GM21825 (cell line): ENCODE measurements around the gene TXN.
"Not testable (repeated sequence)": the region's sequence is repeated elsewhere in the genome, so short reads cannot be mapped to it uniquely, and the experiment has no call there.

Experiments
- ATAC-seq: cut with Tn5 transposase; IDR thresholded peaks from one replicate; pipeline ENCODE4 v1.9.1; 2021; ENCODE audit warnings: mild to moderate bottlenecking, moderate library complexity; ENCODE audit not compliant: unreplicated experiment

Gene TXN

DNA sequence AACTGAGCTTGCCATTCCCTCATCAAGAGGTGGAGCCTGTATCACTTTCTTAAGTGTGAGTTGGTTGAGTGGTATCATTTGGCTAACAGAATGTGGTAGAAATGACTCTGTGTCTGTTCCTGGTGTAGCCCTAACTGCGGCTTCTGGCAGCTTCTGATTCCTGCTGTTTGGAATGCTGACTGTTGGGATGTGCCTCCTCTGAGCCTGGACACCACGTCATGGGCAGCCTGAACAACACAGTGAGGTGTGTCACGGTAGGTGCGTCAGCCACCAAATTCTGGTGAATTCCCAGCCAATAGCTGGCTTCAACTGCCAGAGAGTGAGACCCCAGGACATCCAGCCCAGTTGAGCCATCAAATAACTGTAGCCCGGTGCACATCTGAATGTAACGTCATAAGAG is 42.2 kb downstream of the TXN start:
- ATAC-seq, result no peak

DNA sequence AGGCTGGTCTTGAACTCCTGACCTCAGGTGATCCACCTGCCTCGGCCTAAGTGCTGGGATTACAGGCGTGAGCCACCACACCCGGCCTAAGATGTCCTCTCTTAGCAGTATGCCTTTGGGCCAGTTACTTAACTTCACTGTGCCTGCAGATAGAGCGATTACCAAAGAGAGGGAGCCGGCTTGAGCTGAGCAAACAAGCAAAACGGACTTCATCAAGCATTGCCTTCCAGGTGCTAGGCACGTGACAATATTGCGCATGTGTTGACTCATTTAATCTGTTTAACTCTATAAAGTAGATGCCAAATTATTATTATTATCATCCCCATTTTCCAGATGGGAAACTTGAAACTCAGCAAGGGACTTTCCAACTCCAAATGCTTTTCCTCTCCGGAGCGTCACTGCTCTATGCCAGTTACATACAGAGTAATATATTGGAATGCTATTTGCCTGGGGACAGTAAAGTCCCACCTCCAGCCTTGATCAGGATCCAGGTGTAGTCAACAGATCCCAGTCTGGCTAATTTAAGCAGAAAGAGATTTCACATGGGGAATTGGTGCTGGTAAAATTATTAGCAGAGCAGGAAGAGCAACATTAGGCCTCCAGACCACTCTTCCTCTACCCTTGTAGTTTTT is 42.8 kb downstream of the TXN start:
- no peak for ATAC-seq

DNA sequence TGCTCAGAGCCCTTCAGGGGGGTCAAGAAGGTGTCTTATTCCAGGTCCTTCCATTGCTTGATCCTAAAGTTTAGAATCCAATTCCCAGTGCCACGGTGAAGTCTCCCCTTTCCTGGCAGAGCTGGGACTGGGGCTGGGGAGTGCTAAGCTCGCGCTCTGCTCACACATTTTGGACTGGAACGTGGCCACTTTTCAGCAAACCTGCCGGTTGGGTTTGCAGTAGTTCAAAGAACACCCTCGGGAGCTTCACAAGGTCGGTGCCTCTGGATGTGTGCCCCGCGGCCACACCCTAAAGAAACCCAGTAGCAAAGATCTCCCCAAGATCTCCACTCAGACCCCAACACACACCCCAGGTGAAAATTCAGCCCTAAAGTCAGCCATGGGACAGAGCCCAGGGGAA is 48.3 kb downstream of the TXN start, which contains the start of gene C9orf152:
TSS of gene C9orf152 (minus strand) at position 129 of the 400 bp plus-strand sequence. CDS start 580 bp downstream, outside the sequence.
- ATAC-seq, result no peak

DNA sequence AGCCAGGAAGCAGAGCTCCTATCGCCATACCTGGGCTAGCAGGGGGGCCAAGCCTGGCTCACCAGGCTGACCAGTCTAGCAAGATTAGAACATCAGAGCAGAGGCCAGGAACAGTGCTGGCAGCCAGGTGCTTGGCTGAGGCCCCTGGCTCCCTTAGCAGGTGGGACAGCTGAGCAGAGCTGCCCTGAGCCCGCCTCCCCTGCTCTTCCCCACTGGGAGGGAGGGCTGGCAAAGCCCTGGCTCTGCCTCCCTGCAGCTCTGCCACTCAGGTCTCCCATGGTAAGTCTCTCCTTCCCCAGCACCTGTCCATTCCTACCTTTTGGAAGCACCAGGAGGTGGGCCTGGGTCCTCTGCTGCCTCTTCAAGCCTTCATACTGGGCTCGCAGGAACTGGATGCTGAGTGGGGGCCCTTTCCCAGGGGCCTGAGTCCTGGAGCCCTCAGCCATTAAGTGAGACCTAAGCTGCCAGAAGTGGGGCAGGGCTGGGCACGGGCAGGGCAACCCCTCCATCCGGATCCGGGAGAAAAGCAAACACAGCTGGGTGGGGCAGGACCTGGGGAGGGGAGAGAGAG is 49.2 kb downstream of the TXN start:
- ATAC-seq, result no peak

DNA sequence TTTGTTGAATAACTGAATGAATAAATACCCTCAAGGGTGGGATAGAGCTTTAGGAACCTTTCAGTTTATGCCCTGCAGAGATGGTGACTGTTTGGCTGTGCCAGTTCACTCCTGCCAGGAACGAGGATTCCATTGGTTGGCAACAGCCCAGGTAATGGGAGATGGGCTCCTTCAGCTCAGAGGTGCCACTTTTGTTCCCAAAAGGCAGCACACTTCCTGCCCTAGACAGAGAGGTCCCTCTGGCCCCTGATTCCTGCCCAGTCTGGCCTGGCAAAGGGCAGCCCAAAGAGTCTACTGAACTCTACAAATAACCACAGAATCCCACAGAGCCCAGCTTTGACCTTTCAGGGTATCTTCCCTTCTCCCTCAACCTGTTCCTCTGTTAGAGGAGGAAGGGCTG is 49.9 kb downstream of the TXN start:
- no peak for ATAC-seq

DNA sequence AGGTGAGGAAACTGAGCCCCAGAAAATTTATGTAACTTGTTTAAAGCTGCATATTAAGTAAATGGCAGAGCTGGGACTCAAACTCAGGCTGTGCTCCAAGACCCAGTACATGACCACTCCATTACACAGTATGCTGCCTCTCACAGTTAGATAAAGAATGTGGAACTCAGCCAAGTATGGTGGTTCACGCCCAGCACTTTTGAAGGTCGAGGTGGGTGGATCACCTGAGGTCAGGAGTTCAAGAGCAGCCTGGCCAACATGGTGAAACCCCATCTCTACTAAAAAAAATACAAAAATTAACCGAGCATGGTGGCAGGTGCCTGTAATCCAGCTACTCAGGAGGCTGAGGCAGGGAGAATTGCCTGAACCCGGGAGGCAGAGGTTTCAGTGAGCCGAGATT is 50.7 kb downstream of the TXN start:
- ATAC-seq, result not testable (repeated sequence)

DNA sequence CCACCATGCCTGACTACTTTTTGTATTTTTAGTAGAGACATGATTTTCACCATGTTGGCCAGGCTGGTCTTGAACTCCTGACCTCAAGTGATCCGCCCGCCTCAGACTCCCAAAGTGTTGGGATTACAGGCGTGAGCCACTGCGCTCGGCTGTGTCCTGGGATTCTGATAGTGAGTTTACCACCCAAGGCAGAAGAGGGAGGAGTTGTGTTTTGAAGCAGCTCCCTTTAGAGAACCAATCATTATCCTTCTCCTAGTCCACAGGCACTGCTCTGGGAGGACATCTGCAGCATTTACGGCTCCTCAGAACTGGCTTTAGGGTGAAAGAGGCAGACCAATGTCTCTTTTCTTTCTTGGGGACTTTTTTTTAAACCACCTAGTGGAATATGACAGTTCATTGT is 54.1 kb downstream of the TXN start:
- ATAC-seq, result no peak

DNA sequence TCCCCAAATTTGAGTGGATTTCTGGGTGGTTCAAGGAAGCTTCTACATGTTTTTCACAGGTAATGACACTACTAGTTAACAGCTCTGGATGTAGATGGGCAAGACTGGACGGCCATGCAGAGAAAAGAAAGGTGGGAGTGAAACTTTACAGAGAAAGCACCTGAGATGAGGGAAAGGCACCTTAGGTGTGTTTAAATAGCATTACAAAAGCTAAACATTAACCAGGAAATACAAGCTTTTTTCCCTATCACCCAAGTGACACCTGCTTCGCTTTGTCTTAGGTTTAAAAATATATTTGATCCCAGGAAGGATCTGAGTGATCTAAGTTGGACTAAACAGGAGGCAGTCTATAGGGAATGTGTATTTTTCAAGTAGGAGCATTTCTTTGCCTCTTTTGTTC is 56.7 kb downstream of the TXN start:
- ATAC-seq, result no peak

DNA sequence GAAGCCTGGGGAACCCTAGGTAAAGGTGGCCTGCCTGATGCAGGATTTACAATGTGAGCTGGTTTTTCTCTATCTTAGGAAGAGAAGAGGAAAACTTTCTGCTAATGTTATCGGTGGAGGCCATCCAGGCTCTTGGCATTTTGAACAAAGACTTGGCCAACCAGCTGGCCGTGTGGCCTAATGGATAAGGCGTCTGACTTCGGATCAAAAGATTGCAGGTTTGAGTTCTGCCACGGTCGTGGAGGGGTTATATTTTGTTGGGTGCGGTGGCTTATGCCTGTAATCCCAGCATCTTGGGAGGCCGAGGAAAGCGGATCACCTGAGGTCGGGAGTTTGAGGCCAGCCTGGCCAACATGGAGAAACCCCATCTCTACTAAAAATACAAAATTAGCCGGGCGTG is 58.0 kb downstream of the TXN start:
- no peak for ATAC-seq

DNA sequence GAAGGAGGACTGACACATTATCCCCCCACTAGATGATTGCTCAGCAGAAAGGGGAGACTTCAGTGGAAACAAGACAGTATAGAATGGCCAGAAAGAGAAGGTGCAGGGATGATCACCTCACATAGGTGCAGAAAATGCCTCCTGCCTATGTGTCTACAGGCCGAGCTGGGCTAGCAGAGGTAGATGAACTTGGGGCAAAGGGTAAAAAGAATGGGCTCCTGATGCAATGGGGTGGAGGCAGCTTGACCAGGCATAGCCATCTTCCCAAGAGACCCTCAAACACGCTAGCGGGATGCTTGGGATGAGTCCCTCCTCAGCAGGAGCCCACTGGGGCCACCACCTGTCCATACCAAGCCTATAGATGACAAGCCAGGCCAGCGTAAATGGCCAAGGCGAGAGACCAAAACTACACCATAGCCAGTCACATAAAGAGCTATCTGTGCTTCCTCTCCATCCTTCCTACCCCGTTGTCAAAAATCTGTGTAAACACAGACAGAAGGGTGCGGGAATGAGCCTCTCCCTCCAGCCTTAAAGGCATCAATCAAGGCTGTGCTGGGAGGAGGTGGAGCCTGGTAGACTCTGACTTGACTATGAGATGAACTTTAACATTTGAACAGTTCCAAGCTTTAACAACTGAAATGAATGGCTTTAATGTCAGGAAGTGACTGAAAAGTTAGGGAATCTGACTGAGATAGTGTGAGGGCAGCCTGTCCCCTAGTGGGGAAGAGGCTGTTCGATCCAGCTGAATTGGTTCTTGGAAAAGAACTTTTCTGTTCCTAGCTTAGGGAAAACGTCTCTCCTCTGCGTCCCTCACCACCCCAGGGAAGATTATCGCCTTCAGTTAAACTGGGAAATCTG is 58.7 kb downstream of the TXN start:
- ATAC-seq, result no peak

DNA sequence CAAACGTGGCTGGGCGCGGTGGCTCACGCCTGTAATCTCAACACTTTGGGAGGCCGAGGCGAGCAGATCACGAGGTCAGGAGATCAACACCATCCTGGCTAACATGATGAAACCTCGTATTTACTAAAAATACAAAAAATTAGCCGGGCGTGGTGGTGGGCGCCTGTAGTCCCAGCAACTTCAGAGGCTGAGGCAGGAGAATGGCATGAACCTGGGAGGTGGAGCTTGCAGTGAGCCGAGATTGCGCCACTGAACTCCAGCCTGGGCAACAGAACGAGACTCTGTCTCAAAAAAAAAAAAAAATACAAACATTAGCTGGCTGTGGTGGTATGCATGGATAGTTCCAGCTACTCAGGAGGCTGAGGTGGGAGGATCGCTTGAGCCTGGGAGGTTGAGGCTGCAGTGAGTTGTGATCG is 60.2 kb downstream of the TXN start:
- ATAC-seq, result not testable (repeated sequence)
